SK-N-SH treated with all-trans-retinoic acid at 6 μM for 48 hours (cell line): ENCODE measurements around the gene ZFAND2B.

ENCODE experiments used
- ATAC-seq: fragments of 200-7000 bp; cut with Tn5 transposase; 3 replicates; pipeline ENCODE4 v1.9.1; 2020; ENCODE audit warnings: mild to moderate bottlenecking, moderate library complexity
- ARNTL ChIP-seq: fragments of 450-650 bp; formaldehyde crosslinking; IDR thresholded peaks from 2 replicates; pipeline ENCODE4 v1.5.0; 2020; ENCODE audit warnings: low read depth, mild to moderate bottlenecking, moderate library complexity, borderline replicate concordance
- BACH2 ChIP-seq: fragments of 250-450 bp; sonication (Bioruptor Pico); IDR thresholded peaks from 2 replicates; pipeline ENCODE4 v1.9.0; 2021; ENCODE audit warnings: mild to moderate bottlenecking, borderline replicate concordance
- CSDC2 ChIP-seq: fragments of 250-450 bp; sonication (Bioruptor Pico); IDR thresholded peaks from 2 replicates; pipeline ENCODE4 v1.5.0; 2020; ENCODE audit warnings: mild to moderate bottlenecking, moderate library complexity
- ESRRG ChIP-seq: fragments of 250-450 bp; sonication (Bioruptor Pico); IDR thresholded peaks from 2 replicates; pipeline ENCODE4 v1.6.1; 2021; ENCODE audit warnings: mild to moderate bottlenecking
- GLIS3 ChIP-seq: fragments of 250-450 bp; sonication (Bioruptor Pico); IDR thresholded peaks from 2 replicates; pipeline ENCODE4 v1.5.0; 2020; ENCODE audit warnings: mild to moderate bottlenecking, moderate library complexity
- ISL1 ChIP-seq: fragments of 250-450 bp; sonication (Bioruptor Pico); IDR thresholded peaks from 2 replicates; pipeline ENCODE4 v2.1.2; 2022; ENCODE audit warnings: mild to moderate bottlenecking, moderate library complexity
- OSR1 ChIP-seq: fragments of 250-450 bp; sonication (Bioruptor Pico); IDR thresholded peaks from 2 replicates; pipeline ENCODE4 v1.8.0; 2022; ENCODE audit warnings: moderate library complexity, mild to moderate bottlenecking, inconsistent platforms
- PPARA ChIP-seq: fragments of 250-450 bp; sonication (Bioruptor Pico); IDR thresholded peaks from 2 replicates; pipeline ENCODE4 v1.5.0; 2020; ENCODE audit warnings: mild to moderate bottlenecking, borderline replicate concordance
- RARB ChIP-seq: fragments of 250-450 bp; sonication (Bioruptor Pico); IDR thresholded peaks from 2 replicates; pipeline ENCODE4 v1.8.0; 2021; ENCODE audit warnings: mild to moderate bottlenecking, moderate library complexity
- SNAI2 ChIP-seq: fragments of 250-450 bp; sonication (Bioruptor Pico); IDR thresholded peaks from 2 replicates; pipeline ENCODE4 v1.5.0; 2020; ENCODE audit warnings: mild to moderate bottlenecking, moderate library complexity
- ZC3H10 ChIP-seq: fragments of 250-450 bp; sonication (Bioruptor Pico); IDR thresholded peaks from 2 replicates; pipeline ENCODE4 v1.5.1; 2021; ENCODE audit warnings: mild to moderate bottlenecking, moderate library complexity
- ZFP3 ChIP-seq: fragments of 250-450 bp; sonication (Bioruptor Pico); IDR thresholded peaks from 2 replicates; pipeline ENCODE4 v1.5.0; 2020; ENCODE audit warnings: mild to moderate bottlenecking, moderate library complexity
- ZNF565 ChIP-seq: fragments of 450-650 bp; formaldehyde crosslinking; conservative IDR thresholded peaks from 2 replicates; pipeline ENCODE4 v1.5.0; 2020; ENCODE audit warnings: low read depth, mild to moderate bottlenecking, moderate library complexity
- ZNF70 ChIP-seq: fragments of 450-650 bp; formaldehyde crosslinking; IDR thresholded peaks from 2 replicates; pipeline ENCODE4 v1.5.0; 2020; ENCODE audit warnings: mild to moderate bottlenecking, moderate library complexity
- ZNF8 ChIP-seq: fragments of 450-650 bp; formaldehyde crosslinking; IDR thresholded peaks from 2 replicates; pipeline ENCODE4 v1.5.0; 2020; ENCODE audit warnings: mild to moderate bottlenecking, moderate library complexity
- TF ChIP-seq, protein P1 (sequence below): fragments of 250-450 bp; sonication (Bioruptor Pico); IDR thresholded peaks from 2 replicates; pipeline ENCODE4 v1.8.0; 2020; ENCODE audit warnings: mild to moderate bottlenecking, moderate library complexity, borderline replicate concordance
- TF ChIP-seq, protein P2 (sequence below): fragments of 250-450 bp; sonication (Bioruptor Pico); IDR thresholded peaks from 2 replicates; pipeline ENCODE4 v1.5.0; 2020; ENCODE audit warnings: mild to moderate bottlenecking, moderate library complexity
- TF ChIP-seq, protein P3 (sequence below): fragments of 250-450 bp; sonication (Bioruptor Pico); IDR thresholded peaks from 2 replicates; pipeline ENCODE4 v1.8.0; 2021; ENCODE audit warnings: low read depth, mild to moderate bottlenecking, moderate library complexity, borderline replicate concordance
- TF ChIP-seq, protein P4 (sequence below): fragments of 250-450 bp; sonication (Bioruptor Pico); IDR thresholded peaks from 2 replicates; pipeline ENCODE4 v1.5.1; 2021; ENCODE audit warnings: mild to moderate bottlenecking, moderate library complexity

The ZFAND2B gene

DNA sequence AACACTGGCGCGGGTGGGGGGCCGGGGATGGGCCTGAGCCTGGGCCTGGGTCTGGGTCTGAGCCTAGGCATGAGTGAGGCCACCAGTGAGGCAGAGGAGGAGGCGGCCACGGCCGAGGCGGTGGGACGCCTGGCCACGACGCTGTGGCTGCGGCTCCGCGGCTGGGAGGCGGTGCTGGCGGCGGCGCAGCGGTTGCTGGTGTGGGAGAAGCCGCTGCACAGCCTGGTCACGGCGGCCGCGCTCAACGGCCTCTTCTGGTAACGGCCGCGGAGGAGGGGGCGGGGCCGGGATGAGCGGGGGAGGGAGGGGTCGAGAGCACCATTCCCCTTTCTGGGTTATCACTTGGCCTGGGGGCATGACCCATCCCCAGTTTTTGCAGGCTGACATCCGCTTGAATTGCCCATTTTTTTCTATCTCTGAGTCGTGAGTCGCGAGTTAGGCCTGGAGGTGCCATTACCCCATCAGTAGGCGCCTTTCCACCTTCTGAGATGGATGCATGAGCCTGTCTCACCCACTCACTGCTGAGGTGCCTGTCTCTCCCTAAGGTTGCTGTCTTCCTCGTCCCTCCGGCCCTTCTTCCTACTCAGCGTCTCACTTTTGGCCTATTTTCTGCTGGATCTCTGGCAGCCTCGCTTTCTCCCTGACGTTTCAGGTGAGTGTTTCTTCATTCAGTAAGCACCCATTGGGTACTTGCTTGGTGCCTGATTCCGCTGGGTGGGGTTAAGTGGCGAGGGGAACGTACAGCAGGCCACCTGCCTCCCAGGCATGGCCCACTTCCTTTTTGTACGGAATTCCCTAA is 28.0 kb upstream of the ZFAND2B start:
- TF ChIP-seq ZFP3: no peak
- peak; percentile 1; the same call in 2 of the 3 replicates for ATAC-seq

DNA sequence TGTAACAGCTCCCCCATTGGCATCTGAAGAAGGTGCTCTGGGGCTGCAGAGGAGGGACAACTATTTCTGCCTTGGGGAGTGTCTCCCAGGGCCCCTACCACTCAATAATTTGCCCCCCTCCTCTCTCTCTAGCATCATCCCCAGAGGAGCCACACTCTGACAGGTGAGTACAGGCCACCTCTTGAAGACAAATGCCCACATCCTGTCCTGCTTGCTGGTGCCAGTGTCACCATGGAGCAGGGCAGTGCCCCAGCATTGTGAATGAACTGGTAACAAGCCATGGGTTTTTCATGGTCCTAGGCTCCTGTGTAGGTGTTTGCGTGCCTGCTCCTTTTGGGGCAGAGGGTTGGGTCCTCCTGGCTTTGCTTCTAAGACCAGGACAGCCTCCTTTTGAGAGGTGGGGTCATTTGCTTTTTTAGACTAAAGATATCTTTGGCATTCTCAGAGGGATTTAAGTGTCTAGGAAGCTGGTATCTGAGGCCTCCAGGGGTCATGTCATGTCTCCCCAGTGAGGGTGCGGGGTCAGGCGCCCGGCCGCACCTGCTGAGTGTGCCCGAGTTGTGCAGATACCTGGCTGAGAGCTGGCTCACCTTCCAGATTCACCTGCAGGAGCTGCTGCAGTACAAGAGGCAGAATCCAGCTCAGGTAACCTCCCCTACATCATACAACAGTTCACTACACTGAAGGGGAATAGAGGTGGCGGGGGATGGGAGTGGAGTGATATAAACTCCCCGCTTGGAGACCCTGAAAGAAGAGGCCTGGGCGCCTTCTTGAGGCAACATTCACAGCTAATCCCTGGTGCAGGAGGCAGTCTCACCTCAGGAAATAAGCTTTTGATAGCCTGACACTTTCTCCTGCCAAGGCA is 26.7 kb upstream of the ZFAND2B start:
- TF ChIP-seq ISL1 (CRISPR knock-in tag) (no peak), ZC3H10 (CRISPR knock-in tag) (no peak), ZNF70 (no peak), SNAI2 (no peak), PPARA (CRISPR knock-in tag) (no peak), GLIS3 (no peak), ZNF565 (CRISPR knock-in tag) (no peak), ZNF8 (CRISPR knock-in tag) (no peak), BACH2 (CRISPR knock-in tag) (no peak), RARB (no peak), ZFP3 (no peak), ESRRG (CRISPR knock-in tag) (no peak), OSR1 (CRISPR knock-in tag) (no peak), CSDC2 (CRISPR knock-in tag) (no peak), ARNTL (CRISPR knock-in tag) (no peak)
- TF ChIP-seq, protein P1, sequence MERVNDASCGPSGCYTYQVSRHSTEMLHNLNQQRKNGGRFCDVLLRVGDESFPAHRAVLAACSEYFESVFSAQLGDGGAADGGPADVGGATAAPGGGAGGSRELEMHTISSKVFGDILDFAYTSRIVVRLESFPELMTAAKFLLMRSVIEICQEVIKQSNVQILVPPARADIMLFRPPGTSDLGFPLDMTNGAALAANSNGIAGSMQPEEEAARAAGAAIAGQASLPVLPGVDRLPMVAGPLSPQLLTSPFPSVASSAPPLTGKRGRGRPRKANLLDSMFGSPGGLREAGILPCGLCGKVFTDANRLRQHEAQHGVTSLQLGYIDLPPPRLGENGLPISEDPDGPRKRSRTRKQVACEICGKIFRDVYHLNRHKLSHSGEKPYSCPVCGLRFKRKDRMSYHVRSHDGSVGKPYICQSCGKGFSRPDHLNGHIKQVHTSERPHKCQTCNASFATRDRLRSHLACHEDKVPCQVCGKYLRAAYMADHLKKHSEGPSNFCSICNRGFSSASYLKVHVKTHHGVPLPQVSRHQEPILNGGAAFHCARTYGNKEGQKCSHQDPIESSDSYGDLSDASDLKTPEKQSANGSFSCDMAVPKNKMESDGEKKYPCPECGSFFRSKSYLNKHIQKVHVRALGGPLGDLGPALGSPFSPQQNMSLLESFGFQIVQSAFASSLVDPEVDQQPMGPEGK (CRISPR knock-in tag): no peak
- TF ChIP-seq, protein P2, sequence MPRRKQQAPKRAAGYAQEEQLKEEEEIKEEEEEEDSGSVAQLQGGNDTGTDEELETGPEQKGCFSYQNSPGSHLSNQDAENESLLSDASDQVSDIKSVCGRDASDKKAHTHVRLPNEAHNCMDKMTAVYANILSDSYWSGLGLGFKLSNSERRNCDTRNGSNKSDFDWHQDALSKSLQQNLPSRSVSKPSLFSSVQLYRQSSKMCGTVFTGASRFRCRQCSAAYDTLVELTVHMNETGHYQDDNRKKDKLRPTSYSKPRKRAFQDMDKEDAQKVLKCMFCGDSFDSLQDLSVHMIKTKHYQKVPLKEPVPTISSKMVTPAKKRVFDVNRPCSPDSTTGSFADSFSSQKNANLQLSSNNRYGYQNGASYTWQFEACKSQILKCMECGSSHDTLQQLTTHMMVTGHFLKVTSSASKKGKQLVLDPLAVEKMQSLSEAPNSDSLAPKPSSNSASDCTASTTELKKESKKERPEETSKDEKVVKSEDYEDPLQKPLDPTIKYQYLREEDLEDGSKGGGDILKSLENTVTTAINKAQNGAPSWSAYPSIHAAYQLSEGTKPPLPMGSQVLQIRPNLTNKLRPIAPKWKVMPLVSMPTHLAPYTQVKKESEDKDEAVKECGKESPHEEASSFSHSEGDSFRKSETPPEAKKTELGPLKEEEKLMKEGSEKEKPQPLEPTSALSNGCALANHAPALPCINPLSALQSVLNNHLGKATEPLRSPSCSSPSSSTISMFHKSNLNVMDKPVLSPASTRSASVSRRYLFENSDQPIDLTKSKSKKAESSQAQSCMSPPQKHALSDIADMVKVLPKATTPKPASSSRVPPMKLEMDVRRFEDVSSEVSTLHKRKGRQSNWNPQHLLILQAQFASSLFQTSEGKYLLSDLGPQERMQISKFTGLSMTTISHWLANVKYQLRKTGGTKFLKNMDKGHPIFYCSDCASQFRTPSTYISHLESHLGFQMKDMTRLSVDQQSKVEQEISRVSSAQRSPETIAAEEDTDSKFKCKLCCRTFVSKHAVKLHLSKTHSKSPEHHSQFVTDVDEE (CRISPR knock-in tag): no peak
- TF ChIP-seq, protein P3, sequence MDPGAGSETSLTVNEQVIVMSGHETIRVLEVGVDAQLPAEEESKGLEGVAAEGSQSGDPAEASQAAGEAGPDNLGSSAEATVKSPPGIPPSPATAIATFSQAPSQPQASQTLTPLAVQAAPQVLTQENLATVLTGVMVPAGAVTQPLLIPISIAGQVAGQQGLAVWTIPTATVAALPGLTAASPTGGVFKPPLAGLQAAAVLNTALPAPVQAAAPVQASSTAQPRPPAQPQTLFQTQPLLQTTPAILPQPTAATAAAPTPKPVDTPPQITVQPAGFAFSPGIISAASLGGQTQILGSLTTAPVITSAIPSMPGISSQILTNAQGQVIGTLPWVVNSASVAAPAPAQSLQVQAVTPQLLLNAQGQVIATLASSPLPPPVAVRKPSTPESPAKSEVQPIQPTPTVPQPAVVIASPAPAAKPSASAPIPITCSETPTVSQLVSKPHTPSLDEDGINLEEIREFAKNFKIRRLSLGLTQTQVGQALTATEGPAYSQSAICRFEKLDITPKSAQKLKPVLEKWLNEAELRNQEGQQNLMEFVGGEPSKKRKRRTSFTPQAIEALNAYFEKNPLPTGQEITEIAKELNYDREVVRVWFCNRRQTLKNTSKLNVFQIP: no peak
- TF ChIP-seq, protein P4, sequence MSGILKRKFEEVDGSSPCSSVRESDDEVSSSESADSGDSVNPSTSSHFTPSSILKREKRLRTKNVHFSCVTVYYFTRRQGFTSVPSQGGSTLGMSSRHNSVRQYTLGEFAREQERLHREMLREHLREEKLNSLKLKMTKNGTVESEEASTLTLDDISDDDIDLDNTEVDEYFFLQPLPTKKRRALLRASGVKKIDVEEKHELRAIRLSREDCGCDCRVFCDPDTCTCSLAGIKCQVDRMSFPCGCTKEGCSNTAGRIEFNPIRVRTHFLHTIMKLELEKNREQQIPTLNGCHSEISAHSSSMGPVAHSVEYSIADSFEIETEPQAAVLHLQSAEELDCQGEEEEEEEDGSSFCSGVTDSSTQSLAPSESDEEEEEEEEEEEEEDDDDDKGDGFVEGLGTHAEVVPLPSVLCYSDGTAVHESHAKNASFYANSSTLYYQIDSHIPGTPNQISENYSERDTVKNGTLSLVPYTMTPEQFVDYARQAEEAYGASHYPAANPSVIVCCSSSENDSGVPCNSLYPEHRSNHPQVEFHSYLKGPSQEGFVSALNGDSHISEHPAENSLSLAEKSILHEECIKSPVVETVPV: no peak
- ATAC-seq: no peak

DNA sequence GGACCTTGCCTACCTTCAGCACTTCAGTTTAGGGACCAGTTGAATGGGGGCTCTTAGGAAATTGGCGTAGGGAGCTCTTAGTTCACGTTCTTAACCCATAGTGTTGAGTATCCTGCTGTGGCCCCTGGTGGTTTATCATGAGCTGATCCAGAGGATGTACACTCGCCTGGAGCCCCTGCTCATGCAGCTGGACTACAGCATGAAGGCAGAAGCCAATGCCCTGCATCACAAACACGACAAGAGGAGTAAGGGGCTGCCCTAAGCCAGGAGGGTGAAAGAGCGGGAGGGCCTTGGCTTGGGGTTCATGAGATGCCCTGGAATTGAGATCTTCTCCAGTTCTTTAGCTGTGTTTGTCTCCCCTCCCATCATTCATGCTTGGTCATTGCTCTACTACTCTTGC is 25.6 kb upstream of the ZFAND2B start:
- TF ChIP-seq ZNF565 (CRISPR knock-in tag) (no peak), GLIS3 (no peak), ZC3H10 (CRISPR knock-in tag) (no peak), ESRRG (CRISPR knock-in tag) (no peak), ZNF70 (no peak)
- TF ChIP-seq, protein P3: no peak
- no peak for ATAC-seq
